NB4 (cell line): ENCODE data around the gene FSIP1.

Source experiments
- DNase-seq: peaks from one replicate; pipeline ENCODE4 v3.0.0; 2010; ENCODE audit warnings: low read depth
- H3K4me3 ChIP-seq: one replicate; pipeline ENCODE4 v1.5.1; 2011; ENCODE audit warnings: mild to moderate bottlenecking, low read depth, low read length, moderate library complexity
- MYC ChIP-seq: IDR thresholded peaks from 2 replicates; pipeline ENCODE4 v1.6.1; 2011; ENCODE audit warnings: low read depth, low read length
- POLR2A ChIP-seq: IDR thresholded peaks from 2 replicates; pipeline ENCODE4 v1.6.1; 2011; ENCODE audit warnings: mild to moderate bottlenecking; ENCODE audit not compliant: insufficient read length; ENCODE audit errors: extremely low read depth
- TF ChIP-seq, protein P1 (sequence below): IDR thresholded peaks from one replicate; pipeline ENCODE4 v1.5.1; 2012; ENCODE audit warnings: low read depth, low read length
- TF ChIP-seq, protein P2 (sequence below): IDR thresholded peaks from 2 replicates; pipeline ENCODE4 v1.6.1; 2011; ENCODE audit warnings: low read depth, low read length

Gene FSIP1

DNA sequence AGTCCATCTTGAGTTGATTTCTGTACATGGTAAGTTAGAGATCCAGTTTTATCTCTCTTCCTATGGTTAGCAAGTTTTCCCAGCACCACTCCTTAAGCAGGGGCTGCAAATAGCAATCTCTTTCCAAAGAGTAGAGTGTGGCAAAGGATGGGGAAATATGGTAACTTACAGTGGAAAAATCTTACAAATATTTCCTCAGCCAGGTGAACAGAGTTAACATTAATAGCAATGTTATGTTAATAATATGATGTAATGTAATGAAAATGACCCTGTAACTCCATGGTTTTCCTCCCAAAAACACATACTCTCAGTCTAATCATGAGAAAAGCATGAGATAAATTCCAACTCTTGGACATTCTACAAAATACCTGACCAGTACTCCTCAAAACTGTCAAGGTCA is 30.4 kb downstream of the FSIP1 start:
- H3K4me3 ChIP-seq: no peak overlapping the region
- no peak for DNase-seq
- TF ChIP-seq, protein P1, sequence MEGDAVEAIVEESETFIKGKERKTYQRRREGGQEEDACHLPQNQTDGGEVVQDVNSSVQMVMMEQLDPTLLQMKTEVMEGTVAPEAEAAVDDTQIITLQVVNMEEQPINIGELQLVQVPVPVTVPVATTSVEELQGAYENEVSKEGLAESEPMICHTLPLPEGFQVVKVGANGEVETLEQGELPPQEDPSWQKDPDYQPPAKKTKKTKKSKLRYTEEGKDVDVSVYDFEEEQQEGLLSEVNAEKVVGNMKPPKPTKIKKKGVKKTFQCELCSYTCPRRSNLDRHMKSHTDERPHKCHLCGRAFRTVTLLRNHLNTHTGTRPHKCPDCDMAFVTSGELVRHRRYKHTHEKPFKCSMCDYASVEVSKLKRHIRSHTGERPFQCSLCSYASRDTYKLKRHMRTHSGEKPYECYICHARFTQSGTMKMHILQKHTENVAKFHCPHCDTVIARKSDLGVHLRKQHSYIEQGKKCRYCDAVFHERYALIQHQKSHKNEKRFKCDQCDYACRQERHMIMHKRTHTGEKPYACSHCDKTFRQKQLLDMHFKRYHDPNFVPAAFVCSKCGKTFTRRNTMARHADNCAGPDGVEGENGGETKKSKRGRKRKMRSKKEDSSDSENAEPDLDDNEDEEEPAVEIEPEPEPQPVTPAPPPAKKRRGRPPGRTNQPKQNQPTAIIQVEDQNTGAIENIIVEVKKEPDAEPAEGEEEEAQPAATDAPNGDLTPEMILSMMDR: no peak
- TF ChIP-seq POLR2A: no peak
- TF ChIP-seq, protein P2, sequence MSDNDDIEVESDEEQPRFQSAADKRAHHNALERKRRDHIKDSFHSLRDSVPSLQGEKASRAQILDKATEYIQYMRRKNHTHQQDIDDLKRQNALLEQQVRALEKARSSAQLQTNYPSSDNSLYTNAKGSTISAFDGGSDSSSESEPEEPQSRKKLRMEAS: no peak
- TF ChIP-seq MYC: no peak

DNA sequence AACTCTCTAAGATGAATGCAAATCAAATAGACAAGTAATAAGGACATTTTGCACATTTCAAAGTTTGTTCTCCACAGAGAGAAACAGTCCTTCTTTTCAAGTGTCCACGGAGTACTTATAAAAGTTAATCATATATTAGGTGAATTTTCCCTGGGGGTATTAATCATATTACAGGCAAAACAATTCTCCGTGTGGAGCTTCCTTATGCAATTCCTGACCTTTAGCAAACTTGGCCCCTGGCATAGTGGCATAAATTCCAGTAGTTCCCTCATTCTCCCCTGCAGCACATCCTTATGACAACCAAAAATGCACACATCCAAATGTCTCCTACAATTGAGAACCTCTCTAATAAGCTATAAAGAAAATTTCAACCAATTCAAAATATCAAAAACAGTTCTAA is 34.4 kb downstream of the FSIP1 start:
- no peak overlapping the region for H3K4me3 ChIP-seq
- DNase-seq: no peak
- TF ChIP-seq, protein P1: no peak
- TF ChIP-seq POLR2A (no peak), MYC (no peak)
- TF ChIP-seq, protein P2: no peak

DNA sequence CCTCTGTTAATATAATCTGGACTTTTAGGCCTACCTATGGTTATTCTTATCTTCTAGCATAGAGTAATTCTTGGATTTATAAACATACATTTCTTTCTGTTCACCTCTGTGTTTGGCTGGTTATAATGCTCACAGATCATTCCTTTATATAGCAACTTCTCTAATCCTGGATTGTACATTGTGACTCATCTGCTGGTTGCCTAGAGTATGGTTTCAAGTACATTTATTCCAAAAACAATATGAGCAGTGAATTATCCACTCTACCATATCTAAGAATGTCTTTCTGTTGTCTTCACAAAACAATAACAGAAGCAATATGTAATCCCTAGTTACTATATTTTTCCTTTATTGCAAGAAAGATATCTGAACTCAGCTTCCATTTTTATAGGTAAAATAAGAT is 35.3 kb downstream of the FSIP1 start:
- no peak overlapping the region for H3K4me3 ChIP-seq
- DNase-seq: no peak
- TF ChIP-seq, protein P1: no peak
- TF ChIP-seq POLR2A (no peak), MYC (no peak)
- TF ChIP-seq, protein P2: no peak

DNA sequence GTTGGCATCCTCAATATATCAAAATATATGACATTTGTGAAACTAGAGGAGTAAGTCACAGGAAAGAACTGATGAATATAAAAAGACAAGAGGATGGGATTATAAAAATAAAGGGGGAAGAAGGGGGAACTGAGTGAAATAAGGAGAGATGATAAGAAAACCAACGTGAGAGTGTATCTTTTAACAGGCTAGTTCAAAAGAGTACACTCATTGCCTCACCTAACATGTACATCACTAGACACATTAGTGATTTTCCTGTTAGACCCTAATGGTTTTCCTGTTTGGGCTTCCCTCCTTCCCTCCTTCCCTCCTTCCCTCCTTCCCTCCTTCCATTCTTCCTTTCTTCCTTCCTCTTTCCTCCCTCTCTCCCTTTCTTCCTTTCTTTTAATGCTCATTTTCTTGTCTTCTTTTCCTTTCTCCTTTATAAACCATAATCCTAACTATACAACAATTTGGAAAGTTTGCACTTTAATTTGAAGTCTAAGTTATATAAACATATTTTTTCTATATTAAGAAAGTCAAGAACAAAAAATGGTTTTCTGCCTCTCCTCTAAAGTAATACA is 35.8 kb downstream of the FSIP1 start:
- H3K4me3 ChIP-seq: no peak overlapping the region
- DNase-seq: no peak
- TF ChIP-seq, protein P2: no peak
- no peak for TF ChIP-seq POLR2A
- TF ChIP-seq, protein P1: no peak
- no peak for TF ChIP-seq MYC

DNA sequence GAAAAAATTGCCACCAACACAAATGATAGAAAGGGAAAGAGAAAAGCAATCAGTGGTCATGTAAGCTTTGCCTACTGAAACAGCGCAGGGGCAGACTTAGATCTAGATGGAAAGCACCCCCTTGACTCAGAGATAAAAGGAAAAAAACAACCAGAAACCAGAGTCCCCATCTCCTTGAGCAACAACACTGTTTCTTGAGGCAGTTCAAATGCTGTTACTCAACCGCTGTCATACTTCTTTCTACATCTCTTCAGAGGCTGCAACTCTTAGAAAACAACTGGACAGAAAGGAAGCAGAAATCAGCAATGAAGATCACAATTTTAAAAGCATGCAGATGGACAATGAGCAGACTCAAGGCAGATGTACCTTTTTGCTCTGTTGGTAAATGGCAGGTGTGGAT is 36.5 kb downstream of the FSIP1 start:
- H3K4me3 ChIP-seq: no peak overlapping the region
- TF ChIP-seq, protein P2: no peak
- no peak for TF ChIP-seq MYC
- TF ChIP-seq POLR2A: no peak
- TF ChIP-seq, protein P1: no peak
- no peak for DNase-seq
